ENCODE results near the gene SLC35A4. TPM values are rescaled to one million over a fixed set of nuclear protein-coding genes. Genes with fewer than 3 reads are reported as not detected.

The SLC35A4 gene
- total RNA-seq, 1 experiment from 2014 or later = 91.3 TPM

- ChIA-PET CTCF (no interaction called here), POLR2A (no interaction called here)
- TF ChIP-seq CTCF (IDR thresholded peaks at IDR 0.05; ENCODE audit: insufficient read depth in 1 of 2, low read depth in 1 of 2, low read length in 1 of 2, severe bottlenecking in 1 of 2, unreplicated experiment in 1 of 2) = no peak
- Mint-ChIP-seq H3K9me3 (ENCODE audit: unreplicated experiment) (no peaks in the 10 kb centered on the region), H3K4me1 (ENCODE audit: low read depth, unreplicated experiment) (no peaks in the 10 kb centered on the region), H3K36me3 (ENCODE audit: insufficient read depth, unreplicated experiment) (peaks cover 4% of the 10 kb centered on the region), H3K4me3 (ENCODE audit: unreplicated experiment) (no peak overlapping the region), H3K27me3 (ENCODE audit: insufficient read depth, unreplicated experiment) (no peaks in the 10 kb centered on the region), H3K27ac (ENCODE audit: unreplicated experiment) (no peak overlapping the region)
- H3K27me3 ChIP-seq (replicated peaks; ENCODE audit: control insufficient read depth, insufficient read depth, low read length) = no peaks in the 10 kb centered on the region
- no peaks in the 10 kb centered on the region for H3K4me1 ChIP-seq
- DNase-seq = no peak
- no peaks in the 10 kb centered on the region for H3K36me3 ChIP-seq (ENCODE audit: control insufficient read depth, insufficient read depth, low read length)
- no peaks in the 10 kb centered on the region for H3K9me3 ChIP-seq
- intact Hi-C loops (cut with micrococcal nuclease; ENCODE audit: unreplicated experiment) = no loop called here
- no peak overlapping the region for H3K4me3 ChIP-seq (ENCODE audit: low read depth, low read length)
- BruUV-seq (replicated peaks) = no TSS peak
Observed at GRCh38 chr5:140603734-140604133, 39.1 kb downstream of the SLC35A4 start.

GRCh38 chr5:140605879-140606278, 41.3 kb downstream of the SLC35A4 start:
- ChIA-PET CTCF (no interaction called here), POLR2A (no interaction called here)
- H3K36me3 ChIP-seq (ENCODE audit: control insufficient read depth, insufficient read depth, low read length) = no peaks in the 10 kb centered on the region
- Mint-ChIP-seq H3K4me3 (ENCODE audit: unreplicated experiment) (no peak overlapping the region), H3K27me3 (ENCODE audit: insufficient read depth, unreplicated experiment) (no peaks in the 10 kb centered on the region), H3K27ac (ENCODE audit: unreplicated experiment) (no peak overlapping the region), H3K36me3 (ENCODE audit: insufficient read depth, unreplicated experiment) (peaks cover 4% of the 10 kb centered on the region), H3K9me3 (ENCODE audit: unreplicated experiment) (peaks cover 9% of the 10 kb centered on the region), H3K4me1 (ENCODE audit: low read depth, unreplicated experiment) (no peaks in the 10 kb centered on the region)
- DNase-seq = no peak
- H3K4me3 ChIP-seq (ENCODE audit: low read depth, low read length) = no peak overlapping the region
- no peaks in the 10 kb centered on the region for H3K4me1 ChIP-seq
- BruUV-seq (replicated peaks) = no TSS peak
- intact Hi-C loops (cut with micrococcal nuclease; ENCODE audit: unreplicated experiment) = no loop called here
- H3K9me3 ChIP-seq = peaks cover 6% of the 10 kb centered on the region; the same call in 1 of the 2 replicates
- no peak for TF ChIP-seq CTCF (IDR thresholded peaks at IDR 0.05; ENCODE audit: insufficient read depth in 1 of 2, low read depth in 1 of 2, low read length in 1 of 2, severe bottlenecking in 1 of 2, unreplicated experiment in 1 of 2)
- no peaks in the 10 kb centered on the region for H3K27me3 ChIP-seq (replicated peaks; ENCODE audit: control insufficient read depth, insufficient read depth, low read length)

- H3K27ac Mint-ChIP-seq (ENCODE audit: unreplicated experiment) = no peak overlapping the region
- peaks cover 2% of the 10 kb centered on the region for H3K36me3 Mint-ChIP-seq (ENCODE audit: insufficient read depth, unreplicated experiment)
- intact Hi-C loops (cut with micrococcal nuclease; ENCODE audit: unreplicated experiment) = no loop called here
- Histone ChIP-seq H3K36me3 (ENCODE audit: control insufficient read depth, insufficient read depth, low read length) (no peaks in the 10 kb centered on the region), H3K27me3 (replicated peaks; ENCODE audit: control insufficient read depth, insufficient read depth, low read length) (no peaks in the 10 kb centered on the region), H3K4me1 (no peaks in the 10 kb centered on the region), H3K9me3 (peaks cover 7% of the 10 kb centered on the region; the same call in 1 of the 2 replicates), H3K4me3 (ENCODE audit: low read depth, low read length) (no peak overlapping the region)
- H3K4me1 Mint-ChIP-seq (ENCODE audit: low read depth, unreplicated experiment) = no peaks in the 10 kb centered on the region
- BruUV-seq (replicated peaks) = no TSS peak
- ChIA-PET POLR2A (interaction anchor here (0.5 kb wide), 1 partner anchor 19 kb away, joined by 4 read pairs; no protein-coding TSS in a partner anchor), CTCF (no interaction called here)
- TF ChIP-seq CTCF (IDR thresholded peaks at IDR 0.05; ENCODE audit: insufficient read depth in 1 of 2, low read depth in 1 of 2, low read length in 1 of 2, severe bottlenecking in 1 of 2, unreplicated experiment in 1 of 2) = no peak
- DNase-seq = no peak
- no peaks in the 10 kb centered on the region for H3K27me3 Mint-ChIP-seq (ENCODE audit: insufficient read depth, unreplicated experiment)
- no peak overlapping the region for H3K4me3 Mint-ChIP-seq (ENCODE audit: unreplicated experiment)
- H3K9me3 Mint-ChIP-seq (ENCODE audit: unreplicated experiment) = peaks cover 9% of the 10 kb centered on the region
Observed at GRCh38 chr5:140607031-140607430, 42.4 kb downstream of the SLC35A4 start.
